Muscle of back (tissue), 11 donors: ENCODE results near the gene NMNAT3. TPM values are rescaled to one million over a fixed set of nuclear protein-coding genes. Genes with fewer than 3 reads are reported as not detected.

Source experiments
- DNase-seq, 3 donors: peaks; one replicate each; pipeline versions ENCODE4 v3.0.0 to v3.0.0-alpha.2; 2013
- polyA plus RNA-seq, 10 donors: library from polyadenylated mRNA; unstranded; fragments of 120-200 nt; gene quantifications; one replicate each; pipeline ENCODE4 v1.2.1, GENCODE V29; 2013; ENCODE audit not compliant: insufficient read length in 10 of 10

Gene NMNAT3
- polyA plus RNA-seq, 10 donors, result 2.4 to 6.7 (median 4.0) TPM

GRCh38 chr3:139521816-139522215 is 156.0 kb downstream of the NMNAT3 start:
- no peak for DNase-seq

GRCh38 chr3:139521144-139521543 is 156.6 kb downstream of the NMNAT3 start:
- DNase-seq, result no peak

- DNase-seq, result no peak
Measured at GRCh38 chr3:139519998-139520737, 157.6 kb downstream of the NMNAT3 start.

GRCh38 chr3:139518926-139519842 is 158.6 kb downstream of the NMNAT3 start:
- DNase-seq, result no peak

- no peak for DNase-seq
Measured at GRCh38 chr3:139518306-139518705, 159.5 kb downstream of the NMNAT3 start.

- peak in 1 of 3 donors; percentile 81 for DNase-seq
Measured at GRCh38 chr3:139517321-139518065, 160.3 kb downstream of the NMNAT3 start.

GRCh38 chr3:139514741-139515140 is 163.0 kb downstream of the NMNAT3 start:
- DNase-seq, result no peak

Other genes starting within 250 kb of the NMNAT3 start
- under 1 TPM in 4 of 10 donors, not detected in 6; 0.30 to 0.53 (median 0.38) TPM for gene RBP2, start 201.5 kb downstream of the NMNAT3 start, polyA plus RNA-seq
- 100 to 1,000 TPM in 2 of 10 donors, 10 to 100 TPM in 8; 60.4 to 110 (median 84.9) TPM for gene RBP1, start 138.2 kb downstream of the NMNAT3 start, polyA plus RNA-seq